Lower lobe of right lung (tissue), 2 donors: ENCODE data around the gene AMPD2. TPM values are rescaled to one million over a fixed set of nuclear protein-coding genes. Genes with fewer than 3 reads are reported as not detected.

Source experiments
- ATAC-seq, 2 donors: fragments of 200-7000 bp; cut with Tn5 transposase; one replicate each; pipeline ENCODE4 v1.9.1; 2020 to 2022; ENCODE audit warnings: mild to moderate bottlenecking in 2 of 2, moderate library complexity in 2 of 2
- DNase-seq: peaks from one replicate; pipeline ENCODE4 v3.0.0-alpha.2; 2020
- H3K27ac ChIP-seq: fragments of 200-600 bp; one replicate; pipeline ENCODE4 v1.8.0; 2022
- H3K27me3 ChIP-seq: fragments of 200-600 bp; one replicate; pipeline ENCODE4 v1.8.0; 2022; ENCODE audit warnings: low read depth
- H3K36me3 ChIP-seq: fragments of 200-600 bp; one replicate; pipeline ENCODE4 v1.8.0; 2022; ENCODE audit warnings: mild to moderate bottlenecking
- H3K4me1 ChIP-seq: fragments of 200-600 bp; one replicate; pipeline ENCODE4 v1.8.0; 2022
- H3K4me3 ChIP-seq: fragments of 200-600 bp; one replicate; pipeline ENCODE4 v1.8.0; 2022; ENCODE audit warnings: mild to moderate bottlenecking
- H3K9me3 ChIP-seq: fragments of 200-600 bp; one replicate; pipeline ENCODE4 v1.8.0; 2022
- intact Hi-C: fragments of 100-400 bp; cut with DNase I; formaldehyde crosslinking; loops from one replicate; pipeline ENCODE4 v1.11.0; 2022
- total RNA-seq: library from RNA; stranded (reverse); fragmentation: NEBNext Ultra II Directional; extraction: Animal tissue kit (Norgen Biotek cat#: 25700); gene quantifications from one replicate; pipeline ENCODE4 v1.2.1, GENCODE V29; 2021
- TF ChIP-seq, protein P1 (sequence below): fragments of 200-600 bp; IDR thresholded peaks from one replicate; pipeline ENCODE4 v1.8.0; 2022; ENCODE audit warnings: antibody characterized with exemption, mild to moderate bottlenecking
- donor health status: DM: no; HTN: yes; CAD: no; lungs with severe emphysema.

AMPD2 gene
- total RNA-seq, 1 donor from 2014 or later: 55.9 TPM

DNA sequence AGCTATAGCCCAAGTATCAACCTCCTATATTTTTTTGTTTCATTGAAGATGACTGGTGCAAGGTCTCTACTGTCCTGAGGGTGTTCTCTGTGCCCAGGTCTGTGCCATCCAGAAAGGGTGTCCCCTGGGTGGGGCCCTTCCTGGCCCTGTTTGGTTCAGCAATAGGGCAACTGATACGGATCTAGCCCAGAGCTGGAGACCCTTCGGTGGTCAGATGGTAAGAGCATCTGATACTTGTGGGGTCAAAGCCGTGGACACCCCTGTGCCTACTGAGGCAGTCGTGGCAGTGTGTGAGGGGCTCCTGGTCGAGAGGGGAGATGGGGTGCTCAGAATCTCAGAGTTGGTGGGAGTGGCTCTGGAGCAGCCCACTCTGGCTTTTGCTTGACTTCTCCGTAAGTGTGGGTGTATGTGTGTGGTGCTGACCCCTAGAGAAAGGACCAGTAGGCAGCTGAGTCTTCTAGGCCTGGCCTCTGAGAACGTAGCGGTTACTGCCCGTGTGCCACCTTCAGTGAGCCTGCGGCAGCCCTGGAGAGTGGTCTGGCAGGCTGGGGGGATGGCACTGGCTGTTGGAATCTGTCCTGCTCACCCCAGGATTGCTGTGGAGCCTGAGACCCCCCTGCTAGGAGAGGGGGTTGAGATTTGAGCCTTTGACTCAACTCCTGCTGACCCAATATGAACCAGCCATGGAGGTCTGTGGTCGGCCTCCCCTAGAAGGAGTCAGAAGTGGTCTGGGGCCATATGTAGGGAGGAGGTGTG, 2.7 kb downstream of the AMPD2 start:
- Histone ChIP-seq H3K4me3 (peak overlapping the region; percentile 85), H3K9me3 (no peaks in the 10 kb centered on the region), H3K36me3 (peaks cover 13% of the 10 kb centered on the region), H3K27me3 (no peaks in the 10 kb centered on the region), H3K4me1 (peaks cover 59% of the 10 kb centered on the region), H3K27ac (no peak overlapping the region)
- intact Hi-C loops: no loop called here
- DNase-seq: no peak
- ATAC-seq: no peak
- TF ChIP-seq, protein P1, sequence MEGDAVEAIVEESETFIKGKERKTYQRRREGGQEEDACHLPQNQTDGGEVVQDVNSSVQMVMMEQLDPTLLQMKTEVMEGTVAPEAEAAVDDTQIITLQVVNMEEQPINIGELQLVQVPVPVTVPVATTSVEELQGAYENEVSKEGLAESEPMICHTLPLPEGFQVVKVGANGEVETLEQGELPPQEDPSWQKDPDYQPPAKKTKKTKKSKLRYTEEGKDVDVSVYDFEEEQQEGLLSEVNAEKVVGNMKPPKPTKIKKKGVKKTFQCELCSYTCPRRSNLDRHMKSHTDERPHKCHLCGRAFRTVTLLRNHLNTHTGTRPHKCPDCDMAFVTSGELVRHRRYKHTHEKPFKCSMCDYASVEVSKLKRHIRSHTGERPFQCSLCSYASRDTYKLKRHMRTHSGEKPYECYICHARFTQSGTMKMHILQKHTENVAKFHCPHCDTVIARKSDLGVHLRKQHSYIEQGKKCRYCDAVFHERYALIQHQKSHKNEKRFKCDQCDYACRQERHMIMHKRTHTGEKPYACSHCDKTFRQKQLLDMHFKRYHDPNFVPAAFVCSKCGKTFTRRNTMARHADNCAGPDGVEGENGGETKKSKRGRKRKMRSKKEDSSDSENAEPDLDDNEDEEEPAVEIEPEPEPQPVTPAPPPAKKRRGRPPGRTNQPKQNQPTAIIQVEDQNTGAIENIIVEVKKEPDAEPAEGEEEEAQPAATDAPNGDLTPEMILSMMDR: no peak

DNA sequence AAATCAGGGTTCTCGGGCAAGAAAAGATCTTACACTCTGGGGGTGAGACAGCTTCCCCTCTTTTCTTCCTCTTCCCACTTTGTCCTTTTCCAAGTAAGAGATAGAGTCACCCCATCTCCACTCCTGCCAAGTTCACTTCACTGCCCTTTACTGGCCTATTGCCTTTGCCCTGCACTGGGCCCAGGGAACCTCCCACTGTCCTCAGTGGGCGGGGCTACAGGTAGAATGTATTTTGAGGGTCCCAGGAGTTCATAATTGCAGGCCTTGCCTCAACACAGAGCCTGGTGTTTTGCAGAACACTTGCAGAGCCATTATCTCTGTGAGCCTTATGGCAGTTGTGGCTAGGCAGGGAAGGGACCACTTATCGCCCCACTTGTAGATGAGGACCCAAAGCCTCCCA, 3.3 kb downstream of the AMPD2 start:
- Histone ChIP-seq H3K9me3 (no peaks in the 10 kb centered on the region), H3K4me3 (no peak overlapping the region), H3K4me1 (peaks cover 54% of the 10 kb centered on the region), H3K27ac (no peak overlapping the region), H3K36me3 (peaks cover 19% of the 10 kb centered on the region), H3K27me3 (no peaks in the 10 kb centered on the region)
- intact Hi-C loops: no loop called here
- ATAC-seq (no peak), DNase-seq (no peak)
- TF ChIP-seq, protein P1: no peak

DNA sequence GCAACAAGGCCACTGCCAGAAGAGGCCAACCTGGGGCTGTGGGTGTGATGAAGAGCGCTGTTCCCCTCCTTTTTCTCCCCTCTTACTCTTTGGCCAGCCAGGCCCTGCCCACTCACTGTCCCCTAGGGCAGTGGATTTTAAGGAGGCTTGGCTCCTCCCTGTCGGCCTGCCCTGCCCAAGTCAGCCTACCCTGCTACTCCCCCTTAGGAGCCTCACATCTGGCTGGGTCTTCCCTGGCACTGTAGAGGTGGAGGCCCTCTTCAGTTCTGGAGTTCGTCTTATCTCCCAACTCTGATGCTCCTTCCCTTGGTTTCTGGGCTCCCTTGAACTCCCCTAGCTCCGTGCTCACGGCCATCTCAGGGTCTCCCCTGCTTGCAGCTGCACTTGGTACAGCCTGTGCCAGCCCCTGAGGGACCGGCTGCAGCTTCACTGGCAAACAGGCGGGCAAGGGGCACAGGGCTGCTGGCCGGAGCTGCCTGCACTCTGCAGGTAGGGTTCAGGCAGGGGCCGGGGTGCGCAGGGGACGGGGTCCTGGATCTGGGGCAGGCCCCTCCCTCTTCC, 4.0 kb downstream of the AMPD2 start:
- H3K36me3 ChIP-seq: peaks cover 27% of the 10 kb centered on the region
- H3K4me1 ChIP-seq: peaks cover 54% of the 10 kb centered on the region
- DNase-seq: no peak
- no peak for ATAC-seq
- H3K9me3 ChIP-seq: no peaks in the 10 kb centered on the region
- TF ChIP-seq, protein P1: no peak
- no peaks in the 10 kb centered on the region for H3K27me3 ChIP-seq
- peak overlapping the region; percentile 6 for H3K4me3 ChIP-seq
- peak overlapping the region; percentile 6 for H3K27ac ChIP-seq
- intact Hi-C loops: no loop called here

DNA sequence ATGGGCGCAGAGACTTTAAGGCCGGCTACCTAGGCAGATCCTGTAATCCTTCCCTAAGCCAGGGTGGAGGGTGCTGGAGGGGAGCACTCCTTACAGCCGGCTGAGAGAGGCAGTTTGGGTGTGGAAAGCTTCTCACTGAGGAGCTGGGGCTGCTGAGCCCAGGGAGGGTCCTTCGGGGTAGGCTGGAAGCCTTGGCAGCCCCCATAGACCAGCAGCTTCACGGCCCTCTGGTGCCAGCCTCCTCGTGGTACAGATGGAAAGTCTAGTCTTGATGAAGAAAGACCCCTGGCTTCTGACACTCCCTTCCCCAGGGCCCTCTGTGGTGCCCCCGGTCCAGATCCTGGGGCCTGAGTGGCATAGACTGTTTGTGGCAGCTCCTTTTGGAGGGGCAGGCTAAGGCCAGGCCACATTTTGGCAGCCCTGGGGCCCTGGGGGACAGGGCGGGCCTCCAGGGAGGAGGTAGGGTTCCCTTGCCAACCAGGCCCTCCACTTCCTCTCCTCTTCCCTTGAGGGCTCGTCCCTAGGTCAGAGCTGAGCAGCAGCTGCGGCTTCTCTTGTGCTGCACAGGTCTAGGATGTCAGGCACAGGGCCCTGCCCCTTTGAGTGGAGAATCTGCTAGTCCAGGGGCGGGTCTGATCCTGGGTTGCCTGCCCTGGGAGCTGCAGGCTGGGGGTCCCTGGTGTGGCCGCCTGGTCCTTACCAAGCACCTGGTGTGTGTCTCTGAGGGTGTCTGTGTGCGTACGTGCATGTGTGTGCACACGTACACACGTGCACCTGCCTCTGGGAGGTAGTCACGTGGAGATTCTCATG, 4.8 kb downstream of the AMPD2 start:
- TF ChIP-seq, protein P1: no peak
- Histone ChIP-seq H3K4me1 (peaks cover 46% of the 10 kb centered on the region), H3K9me3 (no peaks in the 10 kb centered on the region), H3K27me3 (no peaks in the 10 kb centered on the region), H3K36me3 (peaks cover 34% of the 10 kb centered on the region), H3K4me3 (no peak overlapping the region), H3K27ac (peak overlapping the region; percentile 6)
- ATAC-seq (no peak), DNase-seq (no peak)
- intact Hi-C loops: no loop called here

DNA sequence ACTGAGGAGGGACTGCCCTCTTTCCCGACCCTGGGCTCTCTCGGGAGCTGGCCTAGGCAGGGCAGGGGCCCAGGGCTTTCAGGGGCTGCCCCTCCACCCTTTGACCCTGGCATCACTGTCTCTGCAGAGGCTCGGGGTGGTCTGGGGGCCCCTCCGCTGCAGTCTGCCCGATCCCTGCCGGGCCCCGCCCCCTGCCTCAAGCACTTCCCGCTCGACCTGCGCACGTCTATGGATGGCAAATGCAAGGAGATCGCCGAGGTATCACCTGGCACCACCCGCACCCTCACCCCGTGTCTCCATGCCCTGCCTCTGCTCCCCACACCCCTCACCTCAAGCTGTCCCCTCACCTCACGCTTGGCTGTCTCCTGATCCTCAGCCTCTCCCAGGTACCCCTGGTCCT, 5.5 kb downstream of the AMPD2 start:
- H3K27me3 ChIP-seq: no peaks in the 10 kb centered on the region
- ATAC-seq (no peak), DNase-seq (no peak)
- no peak overlapping the region for H3K27ac ChIP-seq
- intact Hi-C loops: no loop called here
- H3K4me3 ChIP-seq: no peak overlapping the region
- peaks cover 38% of the 10 kb centered on the region for H3K36me3 ChIP-seq
- TF ChIP-seq, protein P1: no peak
- no peaks in the 10 kb centered on the region for H3K9me3 ChIP-seq
- peaks cover 40% of the 10 kb centered on the region for H3K4me1 ChIP-seq
